Right lobe of liver (tissue), 6 donors: ENCODE measurements around the gene CXCR1. TPM values are rescaled to one million over a fixed set of nuclear protein-coding genes. Genes with fewer than 3 reads are reported as not detected.
A peak's percentile ranks its signal among the peaks of the same experiment; 100 is the strongest.

Experiments used
- ATAC-seq, 4 donors: fragments of 200-7000 bp; cut with Tn5 transposase; one replicate each; pipeline ENCODE4 v1.9.1; 2020; ENCODE audit warnings: mild to moderate bottlenecking in 4 of 4, moderate library complexity in 4 of 4
- DNase-seq, 3 donors: peaks; one replicate each; pipeline ENCODE4 v3.0.0-alpha.2; 2020
- H3K27ac ChIP-seq, 3 donors: fragments of 200-600 bp; one replicate each; pipeline ENCODE4 v1.8.0; 2022
- H3K27me3 ChIP-seq, 2 donors: fragments of 200-600 bp; one replicate each; pipeline ENCODE4 v1.8.0; 2022
- H3K36me3 ChIP-seq, 4 donors: fragments of 200-600 bp; sonication (generic) in 1 of 4; one replicate each; pipeline versions ENCODE4 v1.5.1 to v1.8.0; 2017 to 2022; ENCODE audit warnings: control low read depth in 1 of 4
- H3K4me1 ChIP-seq, 4 donors: fragments of 200-600 bp; sonication (generic) in 1 of 4; one replicate each; pipeline versions ENCODE4 v1.5.1 to v1.8.0; 2017 to 2022; ENCODE audit warnings: control low read depth in 1 of 4
- H3K4me3 ChIP-seq, 3 donors: fragments of 200-600 bp; one replicate each; pipeline ENCODE4 v1.8.0; 2022
- H3K9me3 ChIP-seq, 4 donors: fragments of 200-600 bp; sonication (generic) in 1 of 4; one replicate each; pipeline versions ENCODE4 v1.5.1 to v1.8.0; 2017 to 2022; ENCODE audit warnings: control low read depth in 1 of 4
- POLR2A ChIP-seq: fragments of 450-650 bp; IDR thresholded peaks from one replicate; pipeline ENCODE4 v1.6.1; 2017; ENCODE audit warnings: antibody characterized with exemption, mild to moderate bottlenecking
- WGBS: methylation state at CpG from one replicate; pipeline ENCODE4 v1.1.6; 2018; ENCODE audit warnings: low coverage, low lambda C conversion rate; ENCODE audit not compliant: insufficient coverage; ENCODE audit errors: missing lambda C conversion rate; 5-methylcytosine and 5-hydroxymethylcytosine counted together
- intact Hi-C, 2 donors: fragments of 100-400 bp; cut with DNase I; formaldehyde crosslinking; loops; one replicate each; pipeline versions ENCODE4 v1.11.2 to v1.14.1; 2022
- total RNA-seq, 6 experiments: library from RNA; depleted of rRNA in 2 of 6; stranded (reverse); fragments of >200 nt in 2 of 6; fragmentation: NEBNext Ultra II Directional in 3 of 6; extraction: Animal tissue kit (Norgen Biotek cat#: 25700) in 3 of 6; gene quantifications; one replicate each; pipeline versions ENCODE4 v1.1.0 to v1.2.4, GENCODE V29; 2016 to 2023
- TF ChIP-seq, protein P1 (sequence below), 4 donors: fragments of 200-600 bp in 3 of 4; fragments of 450-650 bp in 1 of 4; IDR thresholded peaks; one replicate each; pipeline versions ENCODE4 v1.5.1 to v1.8.0; 2016 to 2022; ENCODE audit warnings: antibody characterized with exemption in 4 of 4, mild to moderate bottlenecking in 2 of 4
- donor health status: DM: no; HTN: yes; CAD: no.
- donor health status: DM: no; HTN: no; CAD: no.
- donor health status: DM: no; HTN: no; CAD: no.
- donor health status: DM: no; HTN: yes; CAD: no.
- donor health status: DM: no; HTN: yes; CAD: no.

Gene CXCR1
- total RNA-seq, 6 experiments from 2014 or later = 0.40 to 1.6 (median 0.74) TPM

GRCh38 chr2:218155953-218156479 lies 10.7 kb downstream of the CXCR1 start:
- ATAC-seq = peak in 2 of 4 donors; percentile 17 to 41
- WGBS = 58% methylated on average over 5 of the region's 7 CpGs

DNA sequence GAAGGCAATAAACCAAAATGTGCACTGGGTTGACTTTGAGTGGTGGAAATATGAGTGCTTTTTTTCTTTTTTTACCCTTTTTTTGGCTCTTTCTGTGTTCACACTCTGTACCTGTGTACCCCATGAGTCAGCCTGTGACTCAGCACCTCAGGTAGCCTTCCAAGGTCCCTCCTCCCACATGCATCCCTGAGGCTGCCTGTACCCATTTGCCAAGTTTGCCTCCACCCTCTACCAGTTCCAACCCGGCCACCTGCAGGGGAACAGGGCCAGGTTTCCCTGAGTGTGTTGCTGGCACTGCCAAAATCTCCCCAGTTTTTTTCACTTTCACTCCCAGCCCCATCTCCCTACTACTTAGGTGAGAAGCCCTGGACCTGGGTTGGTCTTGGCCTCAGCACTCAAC lies 14.0 kb downstream of the CXCR1 start:
- Histone ChIP-seq H3K4me1 (no peaks in the 10 kb centered on the region), H3K4me3 (no peak overlapping the region), H3K27me3 (no peaks in the 10 kb centered on the region), H3K36me3 (no peaks in the 10 kb centered on the region), H3K9me3 (no peaks in the 10 kb centered on the region), H3K27ac (no peak overlapping the region)
- intact Hi-C loops = no loop called here
- TF ChIP-seq, protein P1, sequence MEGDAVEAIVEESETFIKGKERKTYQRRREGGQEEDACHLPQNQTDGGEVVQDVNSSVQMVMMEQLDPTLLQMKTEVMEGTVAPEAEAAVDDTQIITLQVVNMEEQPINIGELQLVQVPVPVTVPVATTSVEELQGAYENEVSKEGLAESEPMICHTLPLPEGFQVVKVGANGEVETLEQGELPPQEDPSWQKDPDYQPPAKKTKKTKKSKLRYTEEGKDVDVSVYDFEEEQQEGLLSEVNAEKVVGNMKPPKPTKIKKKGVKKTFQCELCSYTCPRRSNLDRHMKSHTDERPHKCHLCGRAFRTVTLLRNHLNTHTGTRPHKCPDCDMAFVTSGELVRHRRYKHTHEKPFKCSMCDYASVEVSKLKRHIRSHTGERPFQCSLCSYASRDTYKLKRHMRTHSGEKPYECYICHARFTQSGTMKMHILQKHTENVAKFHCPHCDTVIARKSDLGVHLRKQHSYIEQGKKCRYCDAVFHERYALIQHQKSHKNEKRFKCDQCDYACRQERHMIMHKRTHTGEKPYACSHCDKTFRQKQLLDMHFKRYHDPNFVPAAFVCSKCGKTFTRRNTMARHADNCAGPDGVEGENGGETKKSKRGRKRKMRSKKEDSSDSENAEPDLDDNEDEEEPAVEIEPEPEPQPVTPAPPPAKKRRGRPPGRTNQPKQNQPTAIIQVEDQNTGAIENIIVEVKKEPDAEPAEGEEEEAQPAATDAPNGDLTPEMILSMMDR (IDR thresholded peaks at IDR 0.05) = no peak
- TF ChIP-seq POLR2A = no peak
- peak in 1 of 4 donors; percentile 65 for ATAC-seq
- WGBS = 25% methylated on average over 1 of the region's 1 CpG
- DNase-seq = no peak

More at GRCh38 chr2:218155953-218156479, 10.7 kb downstream of the CXCR1 start:
- Histone ChIP-seq H3K27ac (no peak overlapping the region), H3K4me3 (no peak overlapping the region), H3K4me1 (no peaks in the 10 kb centered on the region), H3K36me3 (no peaks in the 10 kb centered on the region), H3K27me3 (no peaks in the 10 kb centered on the region), H3K9me3 (no peaks in the 10 kb centered on the region)
- DNase-seq = no peak
- intact Hi-C loops = no loop called here
- TF ChIP-seq, protein P1 (IDR thresholded peaks at IDR 0.05) = no peak
- no peak for TF ChIP-seq POLR2A

- no peak overlapping the region for H3K4me3 ChIP-seq
- no peaks in the 10 kb centered on the region for H3K4me1 ChIP-seq
- H3K27me3 ChIP-seq = no peaks in the 10 kb centered on the region
- no peak for ATAC-seq
- H3K27ac ChIP-seq = no peak overlapping the region
- no peak for DNase-seq
- TF ChIP-seq POLR2A = no peak
- TF ChIP-seq, protein P1 (IDR thresholded peaks at IDR 0.05) = no peak
- no peaks in the 10 kb centered on the region for H3K36me3 ChIP-seq
- intact Hi-C loops = no loop called here
- WGBS = 74% methylated on average over 6 of the region's 8 CpGs
- no peaks in the 10 kb centered on the region for H3K9me3 ChIP-seq
Measured at GRCh38 chr2:218152172-218152571, 14.6 kb downstream of the CXCR1 start.

DNA sequence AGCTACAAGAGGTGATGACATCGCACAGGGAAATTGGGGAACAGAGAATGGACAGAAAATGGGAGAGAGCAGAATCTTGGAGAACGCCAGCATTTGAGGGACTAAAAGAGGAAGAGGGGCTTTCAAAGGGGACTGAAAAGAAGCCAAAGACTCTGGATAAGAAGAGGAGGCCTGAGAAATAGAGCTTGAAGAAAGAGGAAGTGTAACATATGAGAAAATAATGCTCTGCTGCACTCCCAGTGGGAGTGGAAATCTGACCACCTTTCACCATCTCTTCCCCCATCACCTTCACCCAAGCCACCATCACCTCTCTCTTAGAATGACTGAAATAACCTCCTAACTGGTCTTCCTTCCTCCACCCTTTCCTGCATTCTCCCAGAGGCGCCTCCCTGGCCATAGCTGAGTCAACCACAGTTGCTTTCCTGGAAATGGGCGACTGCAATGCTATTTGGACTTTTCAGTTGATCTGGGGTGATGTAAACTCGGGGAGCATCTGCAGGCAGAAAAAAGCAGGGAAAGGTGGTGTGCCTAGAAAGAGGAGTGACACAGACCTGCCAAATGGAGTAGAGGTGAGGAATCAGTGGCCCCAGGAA lies 16.8 kb downstream of the CXCR1 start:
- ATAC-seq = no peak
- 53% methylated on average over 5 of the region's 5 CpGs for WGBS
- H3K27me3 ChIP-seq = no peaks in the 10 kb centered on the region
- H3K4me1 ChIP-seq = no peaks in the 10 kb centered on the region
- no peak for DNase-seq
- no peak overlapping the region for H3K27ac ChIP-seq
- H3K36me3 ChIP-seq = no peaks in the 10 kb centered on the region
- intact Hi-C loops = no loop called here
- TF ChIP-seq, protein P1 (IDR thresholded peaks at IDR 0.05) = no peak
- no peak for TF ChIP-seq POLR2A
- H3K9me3 ChIP-seq = no peaks in the 10 kb centered on the region
- H3K4me3 ChIP-seq = no peak overlapping the region
